Osteocyte (in vitro differentiated cells): ENCODE data around the gene OXGR1. TPM values are rescaled to one million over a fixed set of nuclear protein-coding genes. Genes with fewer than 3 reads are reported as not detected.

Source experiments
- DNase-seq: peaks from one replicate; pipeline ENCODE4 v3.0.0; 2021; ENCODE audit warnings: mixed read lengths; ENCODE audit not compliant: unreplicated experiment; ENCODE audit errors: extremely low spot score
- H3K27ac Mint-ChIP-seq: one replicate; pipeline ENCODE4 v1.8.0; 2021; ENCODE audit warnings: mild to moderate bottlenecking, mixed read lengths; ENCODE audit not compliant: unreplicated experiment
- H3K27me3 Mint-ChIP-seq: one replicate; pipeline ENCODE4 v1.8.0; 2021; ENCODE audit warnings: mixed read lengths; ENCODE audit not compliant: unreplicated experiment
- H3K36me3 Mint-ChIP-seq: one replicate; pipeline ENCODE4 v1.8.0; 2021; ENCODE audit warnings: mixed read lengths; ENCODE audit not compliant: unreplicated experiment
- H3K4me1 Mint-ChIP-seq: one replicate; pipeline ENCODE4 v1.8.0; 2021; ENCODE audit warnings: mixed read lengths; ENCODE audit not compliant: unreplicated experiment
- H3K4me3 Mint-ChIP-seq: one replicate; pipeline ENCODE4 v1.8.0; 2021; ENCODE audit warnings: mild to moderate bottlenecking, moderate library complexity, mixed read lengths; ENCODE audit not compliant: unreplicated experiment
- H3K9me3 Mint-ChIP-seq: one replicate; pipeline ENCODE4 v1.8.0; 2021; ENCODE audit warnings: mixed read lengths; ENCODE audit not compliant: unreplicated experiment
- total RNA-seq: library from RNA; stranded (reverse); gene quantifications from 2 replicates; pipeline ENCODE4 v1.2.1, GENCODE V29; 2021
- TF ChIP-seq, protein P1 (sequence below): fragments of 200-600 bp; sonication (generic); IDR thresholded peaks from 2 replicates; pipeline ENCODE4 v1.5.0; 2021; ENCODE audit warnings: antibody characterized with exemption, mild to moderate bottlenecking, moderate library complexity

Gene OXGR1
- total RNA-seq, 1 donor from 2014 or later: not detected

DNA sequence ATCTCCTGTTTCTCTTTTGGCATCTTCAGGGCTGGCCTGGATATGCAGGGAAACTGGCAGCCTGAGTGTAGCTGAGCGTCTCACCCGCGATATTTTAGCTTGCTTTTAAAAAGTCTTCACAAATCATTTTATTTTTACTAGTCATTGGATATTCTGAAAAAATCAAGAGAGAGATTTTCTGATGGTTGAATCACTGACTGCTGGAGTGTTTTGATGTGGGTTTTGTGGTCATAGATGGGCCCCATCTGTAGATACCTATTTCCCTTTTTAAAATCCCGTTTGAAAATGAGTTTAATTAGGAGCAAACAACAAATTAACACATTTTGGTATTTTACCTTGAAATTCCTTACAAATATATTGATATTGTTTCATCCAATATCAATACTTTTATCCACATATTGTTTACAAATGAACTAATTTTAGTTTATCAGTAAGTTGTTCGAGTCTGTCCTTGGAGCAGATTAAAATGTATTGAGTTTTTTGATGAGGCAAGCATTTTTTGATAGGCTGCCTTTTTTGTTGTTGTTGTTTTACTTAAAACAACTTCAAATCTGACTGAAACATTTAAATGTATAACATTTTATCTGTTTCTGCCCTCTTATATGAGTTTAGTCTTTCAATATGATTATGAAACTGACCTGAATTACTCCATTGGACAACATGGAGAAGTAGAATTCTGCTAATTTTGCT, 21.5 kb upstream of the OXGR1 start:
- TF ChIP-seq, protein P1, sequence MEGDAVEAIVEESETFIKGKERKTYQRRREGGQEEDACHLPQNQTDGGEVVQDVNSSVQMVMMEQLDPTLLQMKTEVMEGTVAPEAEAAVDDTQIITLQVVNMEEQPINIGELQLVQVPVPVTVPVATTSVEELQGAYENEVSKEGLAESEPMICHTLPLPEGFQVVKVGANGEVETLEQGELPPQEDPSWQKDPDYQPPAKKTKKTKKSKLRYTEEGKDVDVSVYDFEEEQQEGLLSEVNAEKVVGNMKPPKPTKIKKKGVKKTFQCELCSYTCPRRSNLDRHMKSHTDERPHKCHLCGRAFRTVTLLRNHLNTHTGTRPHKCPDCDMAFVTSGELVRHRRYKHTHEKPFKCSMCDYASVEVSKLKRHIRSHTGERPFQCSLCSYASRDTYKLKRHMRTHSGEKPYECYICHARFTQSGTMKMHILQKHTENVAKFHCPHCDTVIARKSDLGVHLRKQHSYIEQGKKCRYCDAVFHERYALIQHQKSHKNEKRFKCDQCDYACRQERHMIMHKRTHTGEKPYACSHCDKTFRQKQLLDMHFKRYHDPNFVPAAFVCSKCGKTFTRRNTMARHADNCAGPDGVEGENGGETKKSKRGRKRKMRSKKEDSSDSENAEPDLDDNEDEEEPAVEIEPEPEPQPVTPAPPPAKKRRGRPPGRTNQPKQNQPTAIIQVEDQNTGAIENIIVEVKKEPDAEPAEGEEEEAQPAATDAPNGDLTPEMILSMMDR: no peak
- no peak for DNase-seq

DNA sequence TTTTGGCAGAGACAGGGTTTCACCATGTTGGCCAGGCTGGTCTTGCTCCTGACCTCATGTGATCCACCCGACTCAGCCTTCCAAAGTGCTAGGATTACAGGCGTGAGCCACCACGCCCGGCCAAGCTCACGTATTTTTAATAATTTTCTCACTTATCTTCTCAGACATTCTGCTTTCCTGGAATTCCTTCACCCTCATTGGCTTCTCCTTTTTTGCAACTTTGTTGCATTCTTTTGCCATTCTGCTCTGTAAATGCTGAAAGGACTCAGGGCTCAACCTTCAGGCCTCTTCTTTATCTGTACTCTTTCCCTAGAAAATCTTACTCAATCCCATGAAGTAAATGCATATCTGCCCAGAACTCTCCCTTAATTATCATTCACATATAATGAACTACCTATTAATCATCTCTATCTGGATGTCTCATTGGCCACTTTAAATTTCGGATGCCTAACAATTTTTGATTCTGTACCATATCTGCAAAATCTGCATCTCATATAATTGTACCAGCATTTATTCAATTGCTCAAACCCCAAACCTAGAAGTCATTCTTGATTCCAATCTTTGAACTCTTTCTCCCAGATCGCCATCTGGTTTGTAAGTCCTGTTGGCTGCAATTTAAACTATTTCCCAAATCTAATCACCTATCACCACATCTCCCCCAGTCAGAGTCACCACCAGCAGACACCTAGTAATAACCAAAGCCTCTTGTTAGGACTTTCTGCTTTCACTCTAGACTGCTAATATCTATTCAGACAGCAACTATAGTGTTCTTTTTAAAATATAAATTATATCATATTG, 18.2 kb upstream of the OXGR1 start:
- TF ChIP-seq, protein P1: no peak
- H3K9me3 Mint-ChIP-seq: no peaks in the 10 kb centered on the region
- peaks cover 38% of the 10 kb centered on the region for H3K27me3 Mint-ChIP-seq
- no peak overlapping the region for H3K27ac Mint-ChIP-seq
- no peak for DNase-seq
- no peaks in the 10 kb centered on the region for H3K4me1 Mint-ChIP-seq
- H3K4me3 Mint-ChIP-seq: no peak overlapping the region
- no peaks in the 10 kb centered on the region for H3K36me3 Mint-ChIP-seq

More for the DNA sequence above, 21.5 kb upstream of the OXGR1 start:
- peaks cover 29% of the 10 kb centered on the region for H3K27me3 Mint-ChIP-seq
- H3K9me3 Mint-ChIP-seq: no peaks in the 10 kb centered on the region
- H3K27ac Mint-ChIP-seq: no peak overlapping the region
- H3K36me3 Mint-ChIP-seq: no peaks in the 10 kb centered on the region
- no peak overlapping the region for H3K4me3 Mint-ChIP-seq
- peaks cover 9% of the 10 kb centered on the region for H3K4me1 Mint-ChIP-seq

DNA sequence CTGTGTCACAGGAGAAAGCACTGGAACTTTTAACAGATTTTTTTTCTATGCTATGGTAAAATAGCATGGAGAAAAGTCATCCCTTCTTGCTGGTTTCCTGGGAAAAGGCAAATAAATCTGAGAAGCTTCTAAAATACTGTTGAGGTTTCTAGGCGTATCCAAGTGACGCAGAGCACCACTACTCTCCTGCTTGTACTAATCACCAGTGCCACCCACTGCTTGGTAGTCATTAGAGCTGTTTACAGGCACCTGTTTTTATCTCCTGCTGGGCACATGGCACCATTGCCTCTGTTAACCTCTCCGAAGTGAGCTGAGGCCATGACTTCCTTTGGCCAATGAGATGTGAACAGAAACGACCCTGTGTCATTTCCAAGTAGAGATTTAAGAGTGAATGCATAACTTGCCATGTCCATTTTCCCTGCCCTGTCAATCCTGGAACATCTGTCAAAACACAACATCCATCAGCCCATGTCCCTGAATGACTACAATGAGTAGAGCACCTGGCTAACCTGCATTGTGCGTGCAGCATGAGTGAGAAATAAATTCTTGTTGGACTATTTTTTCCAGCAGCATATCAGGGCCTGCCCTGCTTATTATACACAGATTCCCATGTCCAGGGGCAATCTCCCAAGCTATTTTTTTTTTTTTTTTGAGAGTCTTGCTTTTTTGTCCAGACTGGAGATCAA, 17.3 kb upstream of the OXGR1 start:
- Mint-ChIP-seq H3K27me3 (peaks cover 38% of the 10 kb centered on the region), H3K27ac (no peak overlapping the region), H3K4me3 (no peak overlapping the region), H3K36me3 (no peaks in the 10 kb centered on the region), H3K4me1 (no peaks in the 10 kb centered on the region), H3K9me3 (no peaks in the 10 kb centered on the region)
- no peak for DNase-seq
- TF ChIP-seq, protein P1: no peak

DNA sequence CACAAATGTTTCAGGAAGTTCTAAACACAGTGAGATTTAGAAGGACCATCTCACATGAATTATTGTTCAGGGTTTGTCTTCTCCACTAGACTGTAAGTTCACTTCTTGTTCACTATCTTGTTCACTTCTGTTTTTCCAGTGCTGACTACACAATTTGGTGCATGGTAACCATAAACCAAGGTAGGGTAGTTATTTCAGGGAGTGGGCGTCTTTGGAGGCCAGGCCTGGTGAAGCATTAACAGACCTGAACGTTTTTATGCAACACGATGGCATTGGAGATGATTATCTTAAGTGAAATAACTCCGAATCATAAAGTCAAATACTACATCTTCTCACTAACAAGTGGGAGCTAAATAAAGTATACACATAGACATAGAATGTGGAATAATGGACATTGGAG, 14.4 kb upstream of the OXGR1 start:
- DNase-seq: no peak
- Mint-ChIP-seq H3K36me3 (no peaks in the 10 kb centered on the region), H3K27ac (no peak overlapping the region), H3K4me1 (peaks cover 11% of the 10 kb centered on the region), H3K27me3 (peaks cover 25% of the 10 kb centered on the region), H3K4me3 (no peak overlapping the region), H3K9me3 (no peaks in the 10 kb centered on the region)
- TF ChIP-seq, protein P1: no peak
